Activated naive CD4-positive, alpha-beta T cell treated with anti-CD3 and anti-CD28 coated beads, Interleukin-2, amount 10 ng/mL, durations not matched to agents 5 hours and 36 hours (primary cell): ENCODE measurements around the gene MICOS13. TPM values are rescaled to one million over a fixed set of nuclear protein-coding genes. Genes with fewer than 3 reads are reported as not detected.

ENCODE experiments used
- total RNA-seq, 2 experiments: library from RNA; stranded (reverse); gene quantifications; one replicate each; pipeline ENCODE4 v1.2.3, GENCODE V29; 2021

The MICOS13 gene
- 10 to 100 TPM; 48.0 to 49.3 TPM for total RNA-seq

GRCh38 chr19:5680437-5681368 lies at the start of gene MICOS13, which contains the start of gene HSD11B1L:
Gene MICOS13, minus strand, starts transcription at chr19:5680516. Its CDS starts 30 bp downstream, at chr19:5680486.
Gene HSD11B1L, plus strand, starts transcription at chr19:5681027. Its CDS starts 3,806 bp downstream, at chr19:5684833.

GRCh38 chr19:5719961-5720790 lies 39.9 kb upstream of the MICOS13 start, which contains the start of the genes CATSPERD and LONP1:
Gene CATSPERD, plus strand, starts transcription at chr19:5720637. Its CDS starts 101 bp downstream, at chr19:5720738.
Gene LONP1, minus strand, starts transcription at chr19:5720146. Its CDS starts 14 bp downstream, at chr19:5720132.

GRCh38 chr19:5690125-5690954 lies 10.0 kb upstream of the MICOS13 start, which contains the start of gene RPL36:
Gene RPL36, plus strand, starts transcription at chr19:5690295. Its CDS starts 213 bp downstream, at chr19:5690508.

Other genes with a start within 250 kb of the MICOS13 start
- not detected for gene ZNRF4, start 225.1 kb downstream of the MICOS13 start, total RNA-seq
- gene TINCR, start 112.6 kb downstream of the MICOS13 start, total RNA-seq: under 1 TPM; 0.36 to 0.55 TPM
- gene SAFB2, start 57.7 kb downstream of the MICOS13 start, total RNA-seq: 10 to 100 TPM; 82.8 to 84.2 TPM
- 100 to 1,000 TPM; 119 to 125 TPM for gene SAFB, start 57.4 kb downstream of the MICOS13 start, total RNA-seq
- 1 to 10 TPM; 2.5 to 2.7 TPM for gene HSD11B1L, start 511 bp upstream of the MICOS13 start, total RNA-seq
- 1,000 to 10,000 TPM; 1,238 to 1,320 TPM for gene RPL36, start 9.8 kb upstream of the MICOS13 start, total RNA-seq
- gene LONP1, start 39.6 kb upstream of the MICOS13 start, total RNA-seq: 10 to 100 TPM; 72.7 to 78.6 TPM
- not detected for gene CATSPERD, start 40.1 kb upstream of the MICOS13 start, total RNA-seq
- 1 to 10 TPM; 3.5 to 4.9 TPM for gene PRR22, start 104.2 kb upstream of the MICOS13 start, total RNA-seq
- gene DUS3L, start 110.6 kb upstream of the MICOS13 start, total RNA-seq: 10 to 100 TPM; 49.0 to 62.3 TPM
- gene NRTN, start 124.6 kb upstream of the MICOS13 start, total RNA-seq: under 1 TPM in 1 of 2 experiments, not detected in 1; 0.29 TPM
- under 1 TPM; 0.18 to 0.22 TPM for gene FUT6, start 159.2 kb upstream of the MICOS13 start, total RNA-seq
- not detected for gene FUT3, start 170.9 kb upstream of the MICOS13 start, total RNA-seq
- gene FUT5, start 190.0 kb upstream of the MICOS13 start, total RNA-seq: under 1 TPM in 1 of 2 experiments, not detected in 1; 0.19 TPM
- 100 to 1,000 TPM; 212 to 226 TPM for gene NDUFA11, start 223.3 kb upstream of the MICOS13 start, total RNA-seq
- gene VMAC, start 224.4 kb upstream of the MICOS13 start, total RNA-seq: 10 to 100 TPM; 12.9 to 13.8 TPM
- 10 to 100 TPM; 22.1 to 24.3 TPM for gene CAPS, start 233.7 kb upstream of the MICOS13 start, total RNA-seq